NCI-H2171 (cell line): ENCODE measurements around the gene TRPM3.
A peak's percentile ranks its signal among the peaks of the same experiment; 100 is the strongest.

Experiments
- DNase-seq: peaks from one replicate; lab custom pipeline; 2025; lab: John Stamatoyannopoulos, UW

Gene TRPM3

DNA sequence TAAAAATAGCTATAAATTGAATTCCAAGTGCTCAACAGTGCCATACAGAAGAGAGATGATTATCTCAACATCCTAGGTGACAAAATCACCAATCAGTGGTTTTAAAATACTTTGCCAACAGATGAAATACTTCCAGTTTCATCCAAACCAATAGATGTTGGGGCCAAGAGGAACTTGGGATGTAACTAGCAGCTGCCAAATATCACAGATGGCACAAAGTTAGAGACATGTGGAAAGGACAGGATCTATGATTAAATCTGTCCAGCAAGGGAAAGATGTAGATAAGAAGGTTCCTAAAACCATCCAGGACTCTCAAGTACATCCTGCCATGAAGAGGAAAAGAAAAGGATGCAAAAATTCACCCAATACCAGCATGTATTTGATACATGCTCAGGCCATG is 23.8 kb downstream of the TRPM3 start:
- DNase-seq: no peak

DNA sequence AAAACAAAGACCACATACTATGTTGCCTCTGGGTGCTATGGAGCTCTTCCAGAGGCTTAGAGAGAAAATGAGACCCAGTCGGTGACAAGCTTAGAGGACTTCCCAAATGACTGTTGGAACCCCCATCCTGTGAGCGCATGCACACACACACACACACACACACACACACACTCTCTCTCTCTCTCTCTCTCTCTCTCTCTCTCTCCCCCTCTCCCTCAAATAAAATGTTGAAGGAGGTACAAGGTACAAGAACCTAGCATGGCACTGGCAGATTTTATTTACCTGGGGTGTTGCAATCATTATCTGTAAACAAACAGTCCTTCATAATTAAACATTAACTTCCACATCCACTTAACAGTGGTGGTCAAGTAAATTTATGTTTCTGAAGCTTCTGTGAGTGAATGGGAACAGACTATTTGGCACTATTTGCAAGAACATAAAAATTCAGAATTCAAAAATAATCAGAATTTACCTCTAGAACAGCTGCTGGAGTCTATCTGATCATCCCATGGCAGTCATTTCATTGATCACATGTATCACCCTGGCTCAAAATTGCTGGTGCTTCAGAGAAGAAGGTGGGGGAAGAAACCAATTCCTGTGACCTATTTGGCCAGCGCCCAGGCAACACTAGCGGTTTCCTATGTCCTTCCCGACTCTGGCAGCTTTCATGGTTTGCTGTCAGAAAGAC is 24.9 kb downstream of the TRPM3 start:
- DNase-seq: no peak

DNA sequence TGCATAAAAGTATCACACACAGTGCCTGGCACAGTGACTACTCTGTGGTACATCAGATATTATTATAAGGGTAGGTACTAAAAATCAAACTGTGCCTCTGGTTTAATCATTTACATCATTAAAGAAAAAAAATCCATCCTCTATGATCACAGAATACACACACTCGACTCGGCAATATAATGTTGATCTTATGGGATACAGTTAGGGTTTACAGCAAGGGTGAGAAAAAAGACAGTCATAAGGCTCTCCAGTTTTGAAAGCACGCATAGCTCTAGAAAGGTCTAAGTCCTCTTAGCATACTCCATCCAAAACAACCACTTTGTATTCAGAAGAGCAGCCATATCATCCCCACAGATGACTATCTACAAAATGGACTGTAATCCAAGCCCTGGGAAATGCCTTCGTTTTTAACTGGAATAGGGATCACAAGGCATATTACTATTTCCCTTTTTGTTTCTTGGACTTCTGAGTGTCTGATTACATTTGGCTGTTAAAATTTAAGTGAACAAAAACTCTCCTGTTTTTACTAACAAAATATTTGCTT is 26.6 kb downstream of the TRPM3 start:
- no peak for DNase-seq

DNA sequence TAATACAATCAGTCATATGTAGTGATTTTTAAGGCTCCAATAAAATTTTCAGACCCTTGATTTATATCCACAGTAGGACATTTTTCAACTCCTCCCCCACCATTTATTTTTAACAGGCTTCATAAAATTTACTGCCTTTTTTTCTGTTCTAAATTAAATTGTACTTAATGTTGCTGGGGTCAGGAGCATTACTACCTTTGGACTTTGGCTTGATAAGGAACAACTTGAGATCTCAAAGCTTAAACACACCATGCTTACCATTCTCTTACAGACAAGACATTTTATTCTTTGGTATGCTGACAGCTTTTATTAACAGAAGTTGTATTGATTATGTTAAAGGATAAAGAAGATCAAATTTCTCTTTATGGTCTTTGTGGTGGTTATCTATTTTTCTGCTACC is 30.5 kb downstream of the TRPM3 start:
- no peak for DNase-seq

DNA sequence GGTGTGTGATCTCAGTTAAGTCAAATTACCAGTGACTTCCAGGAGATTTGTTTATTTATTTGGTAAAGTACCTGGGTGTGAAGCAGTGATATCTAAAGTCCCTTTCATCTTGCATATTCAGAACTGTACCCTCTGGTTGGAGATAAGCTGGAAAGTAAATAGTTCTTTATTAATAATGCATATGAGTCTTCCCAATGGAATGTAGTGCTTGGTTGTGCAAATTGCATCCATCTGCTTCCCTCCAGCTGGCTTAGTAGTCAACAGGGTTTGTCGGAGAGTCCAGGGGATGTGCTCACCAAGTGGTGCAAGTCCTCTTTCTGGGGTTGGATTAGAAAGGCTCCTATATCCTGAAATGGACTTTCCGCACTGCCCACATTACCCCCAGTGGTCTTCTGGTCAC is 42.0 kb downstream of the TRPM3 start:
- DNase-seq: no peak

DNA sequence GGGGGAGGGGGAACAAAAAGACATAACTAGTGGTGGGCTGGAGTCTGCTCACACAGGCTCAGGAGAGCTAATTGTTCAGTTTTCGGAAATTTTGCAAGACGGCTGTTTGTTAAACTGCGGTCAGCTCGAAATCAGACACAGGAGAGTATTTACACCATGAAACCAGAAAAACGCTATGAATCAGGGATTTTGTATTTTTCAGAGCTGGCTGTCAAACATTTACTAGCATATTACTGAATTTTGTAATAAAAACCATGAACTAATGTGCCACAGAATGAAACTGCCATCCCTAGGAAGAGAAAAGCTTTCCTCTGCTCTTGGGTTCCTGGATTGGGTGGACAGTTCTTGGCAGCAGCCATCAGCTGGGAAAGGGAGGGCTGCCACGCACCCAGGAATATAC is 45.3 kb downstream of the TRPM3 start:
- no peak for DNase-seq

DNA sequence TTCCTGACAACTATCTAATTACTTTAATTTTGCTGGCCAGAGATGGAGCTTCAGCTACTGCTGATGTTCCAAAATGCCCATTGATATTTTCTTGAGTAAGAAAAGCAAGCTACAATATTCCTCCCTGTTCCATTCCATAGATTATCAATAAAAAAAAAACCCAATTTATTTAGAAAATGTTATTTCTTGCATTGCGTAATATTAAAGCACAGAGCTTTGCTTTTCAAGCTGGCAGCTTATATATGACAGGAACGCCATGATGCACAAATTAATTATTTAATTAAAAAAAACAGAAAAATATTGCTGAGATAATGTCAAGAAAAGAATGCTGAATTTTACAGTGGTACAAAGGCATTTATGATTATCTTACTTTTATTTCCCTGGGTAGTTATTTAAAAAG is 47.9 kb downstream of the TRPM3 start:
- DNase-seq: no peak

DNA sequence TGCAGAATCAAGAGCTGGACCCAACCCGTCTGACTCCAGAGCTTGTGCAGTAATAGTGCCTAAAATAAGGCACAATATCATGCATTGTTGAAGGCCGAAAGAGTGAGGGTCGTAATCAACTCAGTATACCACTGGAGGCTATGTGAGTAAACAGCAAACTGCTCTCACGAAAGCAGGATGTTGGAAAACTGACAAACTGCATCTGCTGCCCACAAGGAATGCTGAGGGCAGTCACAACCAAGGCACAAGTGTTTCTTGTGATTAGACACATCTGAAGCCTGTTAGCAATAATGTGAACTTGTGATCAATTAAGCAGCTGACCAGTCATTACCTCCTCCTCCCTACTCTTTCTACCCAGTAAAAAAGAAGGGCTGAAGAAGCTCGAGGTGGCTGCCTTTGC is 48.8 kb downstream of the TRPM3 start:
- DNase-seq: no peak

DNA sequence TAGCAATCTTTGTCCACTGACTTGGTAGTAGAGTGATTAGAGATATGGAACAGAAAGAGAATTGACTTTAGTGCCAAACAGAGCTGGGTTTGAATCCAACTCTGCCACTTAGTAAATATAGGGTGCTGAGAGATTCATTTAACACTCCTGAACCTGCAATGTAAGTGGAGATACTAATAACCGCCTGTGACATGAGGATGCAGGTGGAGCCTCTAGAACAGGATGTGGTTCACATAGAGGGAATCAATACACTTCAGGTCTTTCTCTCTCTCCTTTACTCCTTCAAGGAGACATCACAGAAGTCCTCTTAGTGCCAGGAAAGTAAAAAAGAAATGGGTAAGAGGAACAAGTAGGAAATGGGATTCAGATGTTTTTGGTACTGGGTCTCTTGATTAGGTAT is 49.8 kb downstream of the TRPM3 start:
- no peak for DNase-seq

DNA sequence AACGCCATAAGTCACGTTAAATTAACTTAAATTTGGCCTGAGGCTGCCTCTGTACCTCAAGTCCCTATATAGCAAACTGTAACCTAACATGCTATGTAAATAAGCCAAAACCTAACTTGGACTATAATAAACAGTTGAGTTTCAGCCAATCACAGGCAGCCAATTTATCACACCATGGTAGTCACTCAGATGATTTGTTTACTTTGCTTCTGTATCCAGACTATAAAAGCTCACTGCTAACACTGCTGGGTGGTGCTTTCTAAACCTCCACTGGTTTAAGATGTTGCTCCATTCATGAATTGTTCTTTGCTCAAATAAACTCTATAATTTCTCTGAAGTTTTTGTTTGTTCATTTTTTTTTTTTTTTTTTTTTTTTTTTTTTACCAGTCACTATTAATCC is 62.8 kb downstream of the TRPM3 start:
- no peak for DNase-seq

DNA sequence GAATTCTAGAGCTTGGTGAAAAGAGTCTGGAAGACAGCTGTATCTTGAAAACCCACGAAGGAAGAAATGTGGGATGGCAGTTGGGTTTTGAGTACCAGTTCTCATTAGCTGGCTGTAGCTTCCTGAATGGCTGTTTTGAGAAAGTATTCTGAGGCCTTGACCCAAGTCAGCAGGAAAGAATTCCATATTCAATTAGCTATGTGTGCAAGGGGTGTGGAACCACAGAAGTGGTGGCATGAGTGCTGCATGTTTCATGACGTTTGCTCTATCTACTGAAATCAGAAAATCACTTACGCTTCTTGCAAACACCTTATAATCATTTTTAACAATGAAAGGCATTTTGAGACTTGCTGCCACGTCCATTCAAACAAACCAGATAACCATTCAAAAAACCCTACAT is 69.1 kb downstream of the TRPM3 start:
- no peak for DNase-seq

DNA sequence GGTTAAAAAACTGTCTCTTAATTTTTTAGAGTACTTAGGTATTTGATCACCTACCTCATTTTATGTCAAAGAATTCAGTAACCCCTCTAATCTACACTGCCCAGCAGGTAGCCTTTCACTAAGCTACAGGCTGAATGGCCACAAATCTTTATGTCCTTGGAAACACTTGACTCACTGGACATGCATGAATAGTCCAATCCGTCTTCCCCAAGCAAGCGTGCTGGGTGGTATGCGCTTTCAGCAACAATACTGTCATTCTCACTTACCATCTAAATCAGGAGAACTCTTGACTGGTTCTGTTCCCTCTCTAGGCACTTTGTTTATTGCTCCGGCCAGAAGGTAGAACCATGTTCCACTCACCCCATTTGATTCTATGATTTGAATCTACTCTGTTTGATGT is 73.1 kb downstream of the TRPM3 start:
- no peak for DNase-seq

DNA sequence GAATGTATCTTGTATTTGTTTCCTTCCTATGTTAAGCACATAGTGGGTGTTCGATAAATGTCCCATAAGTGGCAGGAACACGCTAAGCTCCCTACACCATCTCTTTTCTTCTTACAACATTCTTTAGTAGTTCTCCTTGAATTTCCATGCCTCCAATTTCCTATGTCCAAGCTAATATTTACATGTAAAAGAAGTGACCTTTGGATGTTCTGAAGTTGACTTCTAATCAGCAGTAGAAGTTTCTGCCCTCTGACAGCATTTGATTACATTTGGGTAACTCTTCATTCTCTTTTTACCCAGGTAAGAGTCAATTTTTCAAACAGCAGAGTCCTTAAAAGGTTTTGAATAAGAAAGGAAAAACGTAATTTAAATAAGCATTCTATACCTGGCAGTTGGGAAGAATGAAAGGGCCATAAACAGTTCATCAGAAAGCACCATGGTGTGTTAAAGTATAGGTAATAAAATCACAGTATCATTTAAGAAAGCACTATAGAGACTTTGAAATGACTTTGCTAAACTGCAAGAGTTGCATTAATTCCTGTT is 78.9 kb downstream of the TRPM3 start:
- DNase-seq: no peak

DNA sequence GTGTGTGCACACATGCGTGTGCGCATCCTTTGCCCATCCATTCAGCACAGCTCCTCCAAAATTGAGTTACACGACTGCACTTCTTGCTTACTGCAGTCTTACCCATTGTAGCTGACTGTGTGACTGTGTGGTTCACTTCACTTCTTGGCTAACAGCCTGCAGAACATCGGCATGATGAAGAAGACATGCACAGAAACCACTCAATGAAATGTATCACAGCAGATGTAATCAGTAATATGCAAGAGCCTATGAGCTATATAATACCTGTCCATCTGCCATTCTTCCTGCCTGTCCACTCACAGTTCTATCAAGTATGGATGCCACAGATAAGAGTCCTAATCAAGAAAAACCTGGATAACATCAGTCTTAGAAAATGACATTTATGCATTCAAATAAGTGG is 83.9 kb downstream of the TRPM3 start:
- no peak for DNase-seq

DNA sequence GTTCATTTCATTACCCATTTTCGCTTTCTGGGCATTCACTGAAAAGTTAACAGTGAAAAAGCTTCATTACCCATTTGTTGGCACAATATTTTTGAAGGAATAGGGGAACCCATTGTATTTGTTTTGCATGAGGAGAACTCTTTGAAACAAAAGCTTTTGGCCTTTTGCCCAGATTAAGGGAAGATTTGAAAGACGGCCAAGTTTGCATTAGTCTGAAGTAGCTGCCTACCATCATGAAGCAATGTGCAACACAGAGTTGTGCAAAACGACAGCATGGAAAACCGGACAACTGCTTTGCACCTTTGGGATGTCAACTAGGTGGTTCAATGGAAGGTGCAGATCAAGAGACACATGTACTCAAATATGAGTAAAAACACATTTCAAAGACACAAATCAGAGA is 84.9 kb downstream of the TRPM3 start:
- DNase-seq: peak; percentile 16

DNA sequence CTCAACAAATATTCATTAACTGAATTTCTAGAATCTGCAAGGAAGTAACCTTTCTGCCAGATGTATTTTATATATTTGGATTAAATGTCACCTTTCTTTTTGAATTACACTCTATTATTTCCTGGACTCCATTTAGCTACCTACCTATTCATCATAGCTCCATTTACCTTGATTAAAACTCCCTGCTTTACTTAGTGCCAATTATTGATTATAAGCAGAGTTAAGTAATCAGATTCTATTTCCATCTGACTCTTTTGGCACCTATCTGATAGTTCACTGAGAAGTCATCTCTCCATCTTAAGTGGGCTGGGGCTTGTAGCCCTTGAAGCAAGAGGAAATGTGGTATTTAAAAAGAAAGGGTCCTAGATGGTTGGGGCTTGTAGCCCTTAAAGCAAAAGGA is 88.6 kb downstream of the TRPM3 start:
- no peak for DNase-seq

DNA sequence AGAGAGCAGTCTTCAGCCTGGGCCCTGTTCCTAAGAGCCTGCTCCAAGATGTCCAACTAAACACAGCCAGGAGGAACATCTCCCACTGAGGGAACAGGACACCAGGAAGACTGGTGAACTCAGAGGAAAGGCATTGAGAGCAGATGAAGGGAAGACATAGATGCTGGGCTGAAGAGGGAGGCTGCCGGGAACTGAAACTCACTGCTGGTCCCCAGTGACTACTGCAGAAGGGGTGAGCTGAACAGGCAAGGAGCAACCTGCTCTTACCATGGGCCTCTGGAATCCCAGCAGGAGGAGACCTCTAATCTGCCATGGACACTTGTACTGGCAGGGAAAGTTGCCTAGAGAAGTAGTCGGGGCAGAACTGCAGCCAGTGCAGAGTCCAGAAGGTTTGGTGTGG is 95.7 kb downstream of the TRPM3 start:
- DNase-seq: no peak

DNA sequence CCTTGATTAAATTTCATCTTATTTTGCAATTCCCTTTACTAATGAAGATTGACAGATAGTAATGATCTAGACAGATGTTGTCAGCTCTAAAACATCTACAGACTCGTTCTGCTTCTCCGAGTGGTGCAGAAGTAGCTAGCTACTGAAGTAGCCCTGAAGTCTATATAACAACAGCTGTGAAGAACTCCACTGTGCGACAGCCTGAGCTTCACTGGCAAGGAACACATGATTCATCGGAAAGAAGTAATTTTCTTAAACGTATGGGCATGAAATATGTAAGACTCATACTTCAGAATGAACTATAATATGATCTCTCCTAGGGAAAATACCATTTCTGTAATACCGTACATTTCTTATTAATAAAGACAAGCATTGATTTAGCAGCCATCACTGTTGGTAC is 96.2 kb downstream of the TRPM3 start:
- DNase-seq: no peak

DNA sequence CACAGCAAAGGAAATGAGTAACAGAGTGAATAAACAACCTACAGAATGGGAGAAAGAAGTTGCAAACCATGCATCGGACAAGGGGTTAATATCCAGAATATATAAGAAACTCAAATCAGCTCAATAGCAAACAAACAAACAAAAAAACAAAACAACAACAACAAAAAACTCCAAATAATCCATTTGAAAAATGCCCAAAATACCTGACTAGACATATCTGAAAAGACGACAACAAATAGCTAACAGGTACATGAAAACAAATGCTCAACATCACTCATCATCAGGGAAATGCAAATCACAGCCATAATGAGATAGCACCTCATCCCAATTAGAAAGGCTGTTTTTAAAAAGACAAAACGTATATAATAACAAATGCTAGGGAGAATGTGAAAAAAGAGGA is 111.2 kb downstream of the TRPM3 start:
- no peak for DNase-seq

DNA sequence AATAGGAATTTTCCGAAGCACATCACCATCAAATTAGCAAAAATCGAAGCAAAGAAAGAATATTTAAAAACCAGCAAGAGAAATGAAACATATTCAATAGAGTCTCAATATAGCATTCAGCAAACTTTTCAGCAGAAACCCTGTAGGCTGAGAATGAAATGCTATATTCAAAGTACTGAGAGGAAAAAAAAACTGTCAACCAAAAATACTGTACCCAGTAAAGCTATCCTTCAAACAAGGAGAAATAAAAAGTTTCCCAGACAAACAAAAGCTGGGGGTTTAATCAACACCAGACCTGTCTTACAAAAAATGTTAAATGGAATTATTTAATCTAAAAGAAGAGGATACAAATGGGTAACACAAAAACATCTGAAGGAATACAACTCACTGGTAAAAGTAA is 116.0 kb downstream of the TRPM3 start:
- no peak for DNase-seq

DNA sequence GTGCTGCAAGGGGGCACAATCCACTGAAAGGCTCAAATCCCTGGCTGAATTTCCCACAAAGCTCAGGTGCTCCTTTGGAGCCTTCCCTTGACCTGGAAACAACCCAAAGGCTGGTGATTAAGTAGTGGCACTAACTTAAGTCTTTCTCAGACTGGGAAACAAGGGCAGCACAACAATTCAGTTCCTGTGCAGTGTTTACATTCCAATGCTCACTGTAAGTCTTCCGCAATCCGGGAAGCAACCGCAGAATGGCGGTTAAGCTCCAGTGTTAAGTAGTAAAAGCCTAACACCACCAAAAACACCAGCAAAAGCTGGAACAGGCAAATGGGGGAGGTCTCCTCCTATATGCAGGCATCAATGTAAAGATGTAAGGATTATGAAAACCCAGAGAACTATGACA is 117.2 kb downstream of the TRPM3 start:
- no peak for DNase-seq

DNA sequence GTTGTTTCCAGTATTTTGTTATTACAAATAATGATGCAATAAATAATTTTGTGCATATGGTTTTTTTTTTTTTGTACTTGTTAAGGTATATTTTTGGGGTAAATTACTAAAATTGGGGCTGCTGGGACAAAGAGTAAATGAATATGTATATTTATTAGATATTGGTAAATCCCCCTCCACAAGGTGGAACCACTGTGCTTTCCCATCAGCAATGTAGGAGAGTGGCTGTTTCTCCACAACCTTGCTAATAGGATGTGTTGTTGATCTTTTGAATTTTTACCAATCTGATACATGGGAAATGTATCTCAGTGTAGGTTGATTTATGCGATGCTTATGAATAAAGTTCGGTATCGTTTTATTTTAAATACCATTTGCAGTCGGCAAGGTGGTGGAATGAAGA is 118.1 kb downstream of the TRPM3 start:
- no peak for DNase-seq

DNA sequence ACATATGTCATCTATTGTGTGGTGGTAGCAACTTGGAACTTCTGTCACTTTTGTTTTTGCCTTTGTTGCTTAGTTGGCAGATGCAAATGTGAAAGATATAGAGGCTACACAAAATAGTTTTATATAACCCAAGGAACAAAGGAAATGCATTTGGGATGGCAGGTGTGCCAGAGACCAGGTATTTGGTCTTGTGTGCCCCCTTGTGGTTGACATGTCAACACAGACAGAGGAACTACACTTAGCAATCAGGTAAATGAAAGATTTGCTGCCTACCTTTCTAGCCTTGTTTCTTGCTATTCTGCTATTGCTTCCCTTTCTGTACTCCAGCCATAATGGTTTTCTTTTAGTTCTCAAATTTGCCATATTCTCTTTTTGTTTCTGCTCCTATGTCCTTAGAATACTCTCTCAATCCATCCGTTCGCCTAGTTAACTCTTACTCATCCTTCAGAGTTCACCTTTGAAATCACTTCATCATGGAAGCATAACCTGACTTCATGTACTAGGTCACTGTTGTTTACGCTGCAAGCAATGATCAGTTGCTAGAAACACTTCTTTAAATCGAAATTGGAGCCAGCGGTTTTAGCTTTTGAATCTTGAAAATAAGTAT is 119.5 kb downstream of the TRPM3 start:
- peak; percentile 5 for DNase-seq

DNA sequence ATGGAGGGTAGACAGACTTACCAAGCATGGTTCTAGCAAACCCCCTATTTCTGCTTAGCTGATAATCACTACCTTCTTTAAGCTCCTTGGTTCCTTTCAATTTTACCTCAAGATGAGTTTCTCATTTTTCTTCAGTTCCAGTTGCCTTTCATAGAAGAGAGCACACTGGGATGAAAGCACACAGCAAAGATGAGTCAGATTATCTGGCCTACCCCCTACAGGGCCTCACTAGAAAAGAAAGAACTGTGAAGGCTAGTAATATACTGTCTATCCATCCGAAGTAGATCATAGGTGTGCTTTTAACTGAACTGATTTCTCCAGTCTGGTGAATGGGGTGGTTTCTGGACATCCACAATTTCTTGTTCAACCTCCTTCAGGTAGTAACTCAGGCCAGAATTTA is 122.5 kb downstream of the TRPM3 start:
- DNase-seq: no peak
